GM21360 (cell line): ENCODE measurements around the gene GNAI3.

ENCODE experiments used
- ATAC-seq: cut with Tn5 transposase; IDR thresholded peaks from one replicate; pipeline ENCODE4 v1.9.1; 2021; ENCODE audit warnings: mild to moderate bottlenecking, moderate library complexity; ENCODE audit not compliant: unreplicated experiment

The GNAI3 gene

GRCh38 chr1:109592916-109593315 lies 44.5 kb downstream of the GNAI3 start:
- no peak for ATAC-seq

DNA sequence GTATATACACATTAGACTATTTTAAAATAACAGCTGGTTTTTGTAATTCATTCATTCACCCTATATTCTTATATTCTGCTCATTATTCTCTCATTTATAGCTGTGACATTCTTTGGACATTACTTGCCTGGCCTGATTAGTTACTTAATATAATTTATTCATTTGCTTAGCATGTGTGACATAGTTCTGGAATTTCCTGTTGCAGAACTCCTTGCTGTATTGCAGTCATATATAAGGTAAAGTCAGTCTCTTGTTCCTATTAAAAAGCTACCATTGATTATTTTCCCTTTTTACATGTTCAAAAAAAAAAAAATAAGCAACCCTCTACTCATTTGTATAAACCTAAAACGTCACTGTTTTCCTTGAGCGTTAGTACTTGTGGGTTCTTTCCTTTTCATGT lies 47.1 kb downstream of the GNAI3 start:
- no peak for ATAC-seq

DNA sequence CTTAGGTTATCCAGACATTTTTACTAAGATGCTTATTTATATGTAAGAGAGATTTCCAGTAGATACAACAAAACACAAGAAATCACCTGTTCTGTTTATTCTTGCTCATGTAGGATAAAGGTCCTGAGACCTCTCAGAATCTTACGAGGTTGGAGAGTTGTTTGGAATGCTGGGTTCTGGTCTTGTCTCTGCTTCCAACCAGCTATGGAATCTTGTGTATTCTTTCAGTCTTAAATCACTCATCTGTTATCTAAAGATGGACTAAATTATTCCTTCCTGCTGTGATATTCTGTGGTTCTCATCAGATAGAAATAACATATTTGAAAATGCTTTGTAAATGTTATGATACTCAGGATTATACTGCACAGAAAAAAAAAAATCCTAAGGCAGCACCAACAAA lies 49.7 kb downstream of the GNAI3 start:
- ATAC-seq, result no peak

DNA sequence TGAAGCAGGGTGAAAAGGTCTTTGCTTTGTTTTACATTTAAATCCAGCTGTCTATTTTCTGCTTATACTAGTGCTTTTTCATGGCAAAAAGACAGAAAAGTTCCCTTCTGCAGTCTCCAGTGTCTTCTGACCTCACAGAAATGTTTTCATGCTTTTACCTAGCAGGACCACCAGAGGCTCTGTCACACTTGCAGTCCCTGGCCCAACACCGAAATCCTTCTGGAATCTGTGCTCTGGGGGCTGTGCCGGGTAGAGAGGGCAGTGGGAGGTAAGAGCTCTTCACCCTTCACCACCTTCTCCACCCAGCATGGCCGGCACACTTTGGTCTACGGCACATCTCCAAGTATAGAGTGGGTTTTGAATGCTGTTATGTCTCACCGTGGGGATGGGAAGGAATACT lies 50.2 kb downstream of the GNAI3 start:
- ATAC-seq, result no peak

- no peak for ATAC-seq
Measured at GRCh38 chr1:109603229-109603628, 54.8 kb downstream of the GNAI3 start.

GRCh38 chr1:109605381-109605780 lies 57.0 kb downstream of the GNAI3 start:
- no peak for ATAC-seq

- ATAC-seq, result no peak
Measured at GRCh38 chr1:109609881-109610280, 61.5 kb downstream of the GNAI3 start.

DNA sequence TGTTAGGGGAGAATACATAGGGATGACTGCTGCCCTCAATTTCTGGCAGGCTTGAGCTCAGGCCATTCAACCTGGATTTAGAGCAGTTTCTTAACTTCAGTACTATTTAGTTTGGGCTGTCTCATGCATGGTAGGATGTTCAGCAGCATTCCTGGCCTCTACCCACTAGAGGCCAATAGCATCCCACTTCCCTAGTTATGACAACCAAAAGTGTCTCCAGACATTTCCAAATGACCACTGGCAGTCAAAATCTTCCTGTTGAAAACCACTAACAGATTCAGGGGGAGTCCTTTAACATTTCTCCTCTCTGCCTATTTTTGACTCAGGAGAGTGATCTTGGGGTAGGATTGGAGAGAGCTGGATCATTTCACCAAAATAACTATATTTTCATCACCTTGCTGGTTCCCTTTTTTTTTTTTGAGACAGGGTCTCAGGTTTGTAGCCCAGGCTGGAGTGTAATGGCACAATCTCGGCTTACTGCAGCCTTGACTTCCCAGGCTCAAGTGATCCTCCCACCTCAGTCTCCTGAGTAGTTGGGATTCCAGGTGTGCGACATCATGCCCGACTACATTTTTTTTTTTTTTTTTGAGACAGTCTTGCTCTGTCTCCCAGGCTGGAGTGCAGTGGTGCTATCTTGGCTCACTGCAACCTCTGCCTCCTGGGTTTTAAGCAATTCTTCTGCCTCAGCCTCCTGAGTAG lies 62.3 kb downstream of the GNAI3 start:
- no peak for ATAC-seq

DNA sequence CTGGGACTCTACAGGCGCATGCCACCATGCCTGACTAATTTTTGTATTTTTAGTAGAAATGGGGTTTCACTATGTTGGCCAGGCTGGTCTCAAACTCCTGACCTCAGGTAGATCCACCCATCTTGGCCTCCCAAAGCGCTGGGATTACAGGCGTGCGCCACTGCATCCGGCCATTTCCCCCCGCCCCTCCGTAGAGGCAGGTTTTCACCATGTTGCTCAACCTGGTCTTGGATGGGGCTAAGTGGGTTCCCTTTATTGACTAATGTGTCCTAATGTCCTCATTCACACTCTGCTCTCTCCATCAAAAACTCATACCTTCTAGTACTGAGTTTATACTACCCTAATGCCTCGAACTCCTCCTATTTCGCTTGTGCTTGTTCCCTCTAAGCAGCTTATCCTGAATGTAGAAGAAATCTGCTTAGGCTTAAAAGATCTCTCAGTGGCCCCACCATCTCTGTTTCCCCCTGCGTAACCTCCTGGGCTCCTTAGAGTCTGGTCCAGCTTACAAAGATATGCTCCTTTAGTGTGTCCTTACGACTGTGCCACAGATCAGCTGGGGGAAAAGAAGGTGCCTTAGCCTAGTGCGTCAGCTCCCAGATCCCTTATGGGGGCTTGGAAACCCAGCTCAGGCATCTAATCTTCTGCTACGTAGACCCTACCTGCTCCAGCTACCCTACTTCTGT lies 63.0 kb downstream of the GNAI3 start:
- no peak for ATAC-seq

DNA sequence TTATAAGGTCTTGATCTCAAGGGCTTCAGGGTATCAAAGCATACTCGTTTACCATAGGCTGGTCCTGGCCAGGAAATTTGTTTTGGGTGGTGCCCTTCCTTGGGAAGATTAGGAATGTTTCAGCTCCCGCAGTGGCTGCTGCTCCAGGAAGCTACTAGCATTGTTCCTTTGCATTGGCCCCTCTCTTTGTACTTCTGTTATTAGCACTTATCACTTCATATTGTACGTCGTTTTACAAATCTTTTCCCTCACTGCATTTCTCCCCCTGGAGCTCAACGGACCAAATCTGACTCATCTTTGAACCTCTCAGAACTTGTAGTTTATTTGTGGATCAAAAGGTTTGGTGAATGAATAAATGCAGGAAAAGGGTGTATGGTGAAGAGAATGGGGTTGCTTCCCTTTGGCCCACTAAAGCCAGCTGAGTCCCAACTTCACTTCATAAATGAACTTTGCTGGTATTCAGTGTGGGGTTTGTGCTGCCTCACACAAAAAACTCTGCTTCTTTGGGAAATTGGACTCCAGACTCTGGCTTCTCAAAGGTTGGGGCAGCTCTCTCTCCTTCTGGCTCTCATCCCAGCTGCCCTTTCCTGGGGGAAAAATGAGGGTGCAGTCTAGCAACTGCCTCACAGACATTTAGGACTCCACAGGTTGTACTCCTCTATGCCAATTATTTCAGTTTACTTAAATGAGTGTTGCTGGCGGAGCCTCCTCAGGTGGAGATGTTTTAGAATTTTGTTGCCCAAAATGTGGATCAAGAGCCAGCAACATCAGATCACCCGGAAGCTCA lies 65.1 kb downstream of the GNAI3 start:
- ATAC-seq, result no peak

DNA sequence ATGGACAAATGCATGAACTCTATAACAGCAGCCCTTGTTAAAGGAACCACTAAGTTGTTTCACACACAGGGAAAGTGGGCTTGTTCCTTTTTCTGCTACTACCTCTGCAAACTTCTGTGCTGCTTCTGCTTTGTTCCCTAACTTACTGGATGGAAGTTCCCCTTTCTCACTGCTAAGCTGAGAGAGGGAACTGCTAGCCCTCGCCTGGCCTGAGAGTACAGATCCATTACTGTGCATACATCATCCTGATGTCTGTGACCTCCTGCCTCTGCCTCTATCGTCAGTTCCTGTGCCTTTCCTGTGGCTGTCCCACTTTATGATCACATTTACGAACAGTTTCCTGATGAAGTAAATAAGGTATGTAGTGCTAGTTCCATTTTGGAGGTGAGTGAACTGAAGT lies 67.5 kb downstream of the GNAI3 start:
- no peak for ATAC-seq

GRCh38 chr1:109616391-109616790 lies 68.0 kb downstream of the GNAI3 start:
- no peak for ATAC-seq

DNA sequence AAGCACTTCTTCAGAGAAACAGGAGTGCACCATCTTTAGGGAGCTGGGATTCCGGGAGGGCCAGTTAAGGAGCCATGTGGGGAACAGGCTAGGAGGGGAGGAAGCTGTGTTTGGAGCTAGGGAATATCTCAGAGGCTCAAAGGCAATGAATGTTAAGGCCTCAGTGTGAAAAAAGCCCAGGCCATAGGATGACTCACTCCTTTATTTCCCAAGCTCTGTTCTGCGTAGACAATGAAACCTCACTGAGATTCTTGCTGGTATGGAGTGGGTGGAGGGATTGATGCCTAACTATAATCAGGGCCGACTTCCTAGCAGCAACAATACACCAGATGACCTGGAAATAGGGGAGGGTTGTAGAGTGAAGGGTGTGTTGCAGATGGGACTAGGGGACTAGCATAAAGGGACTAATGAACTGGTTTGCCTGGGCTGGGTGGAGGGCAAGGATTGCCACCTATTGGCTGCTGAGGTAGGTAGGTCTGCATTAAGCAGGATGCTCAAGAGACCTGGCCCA lies 68.9 kb downstream of the GNAI3 start:
- ATAC-seq, result no peak

DNA sequence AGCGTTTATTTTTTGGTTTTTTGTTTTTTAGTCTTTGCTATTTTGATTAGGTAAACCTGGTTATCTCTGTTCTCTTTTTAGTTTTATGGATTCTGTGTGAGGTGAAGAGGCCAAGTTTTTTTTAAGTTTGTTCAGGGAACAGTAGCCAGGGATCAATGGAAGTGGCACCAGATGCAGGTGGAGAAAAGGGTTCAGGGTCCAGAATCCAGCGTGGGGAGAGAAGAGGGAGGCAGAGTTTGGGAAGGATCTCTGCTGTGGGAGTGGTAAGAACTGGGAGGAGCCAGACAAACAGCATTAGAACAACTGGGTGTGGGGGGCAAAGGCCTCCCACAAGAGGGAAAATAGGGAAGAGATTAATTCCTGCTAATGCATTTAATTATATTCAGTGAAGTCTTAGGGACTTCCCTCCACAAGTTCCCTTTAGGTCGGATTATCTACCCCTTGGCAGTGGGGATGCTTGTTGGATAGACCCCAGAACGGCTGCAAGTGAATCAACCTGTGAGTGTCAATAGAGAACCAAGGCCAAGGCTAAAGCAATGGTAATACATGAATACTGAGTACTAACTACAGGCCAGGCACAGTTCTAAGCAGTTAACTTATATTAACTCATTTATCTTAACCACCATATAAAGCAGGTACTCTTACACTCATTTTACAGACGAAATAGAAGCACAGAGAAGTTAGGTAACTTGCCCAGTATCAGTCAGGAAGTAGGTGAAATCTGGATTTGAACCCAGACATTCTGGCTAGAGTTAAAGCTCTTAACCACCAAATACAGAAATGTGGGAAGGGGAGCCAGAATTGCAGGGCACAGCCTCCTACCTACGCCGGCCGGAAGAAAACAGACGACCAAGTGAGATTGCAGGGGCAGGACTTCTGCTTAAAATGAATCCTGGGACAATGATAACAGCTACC lies 70.5 kb downstream of the GNAI3 start:
- no peak for ATAC-seq

- peak; percentile 34 for ATAC-seq
Measured at GRCh38 chr1:109619576-109620400, 71.4 kb downstream of the GNAI3 start, which contains the start of the genes AMPD2 and GNAT2. TSS of gene AMPD2 (plus strand) at chr1:109619837. CDS start at chr1:109621176, 1,339 bp downstream. TSS of gene GNAT2 (minus strand) at chr1:109619616. CDS start at chr1:109612870, 6,746 bp downstream.

- ATAC-seq, result no peak
Measured at GRCh38 chr1:109620401-109620791, 72.0 kb downstream of the GNAI3 start.

DNA sequence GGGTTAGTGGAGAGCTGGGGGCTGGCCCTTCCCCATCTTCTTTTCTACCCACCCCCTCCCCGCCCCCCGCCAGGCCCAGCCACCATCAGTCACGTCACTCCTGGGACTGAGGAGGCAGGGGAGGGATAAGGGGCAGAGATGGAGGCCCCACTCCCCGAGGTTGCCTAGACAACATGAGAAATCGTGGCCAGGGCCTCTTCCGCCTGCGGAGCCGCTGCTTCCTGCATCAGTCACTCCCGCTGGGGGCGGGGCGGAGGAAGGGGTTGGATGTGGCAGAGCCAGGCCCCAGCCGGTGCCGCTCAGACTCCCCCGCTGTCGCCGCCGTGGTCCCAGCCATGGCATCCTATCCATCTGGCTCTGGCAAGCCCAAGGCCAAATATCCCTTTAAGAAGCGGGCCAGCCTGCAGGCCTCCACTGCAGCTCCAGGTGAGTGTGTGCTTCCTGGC lies 72.4 kb downstream of the GNAI3 start:
- ATAC-seq, result peak; percentile 60

DNA sequence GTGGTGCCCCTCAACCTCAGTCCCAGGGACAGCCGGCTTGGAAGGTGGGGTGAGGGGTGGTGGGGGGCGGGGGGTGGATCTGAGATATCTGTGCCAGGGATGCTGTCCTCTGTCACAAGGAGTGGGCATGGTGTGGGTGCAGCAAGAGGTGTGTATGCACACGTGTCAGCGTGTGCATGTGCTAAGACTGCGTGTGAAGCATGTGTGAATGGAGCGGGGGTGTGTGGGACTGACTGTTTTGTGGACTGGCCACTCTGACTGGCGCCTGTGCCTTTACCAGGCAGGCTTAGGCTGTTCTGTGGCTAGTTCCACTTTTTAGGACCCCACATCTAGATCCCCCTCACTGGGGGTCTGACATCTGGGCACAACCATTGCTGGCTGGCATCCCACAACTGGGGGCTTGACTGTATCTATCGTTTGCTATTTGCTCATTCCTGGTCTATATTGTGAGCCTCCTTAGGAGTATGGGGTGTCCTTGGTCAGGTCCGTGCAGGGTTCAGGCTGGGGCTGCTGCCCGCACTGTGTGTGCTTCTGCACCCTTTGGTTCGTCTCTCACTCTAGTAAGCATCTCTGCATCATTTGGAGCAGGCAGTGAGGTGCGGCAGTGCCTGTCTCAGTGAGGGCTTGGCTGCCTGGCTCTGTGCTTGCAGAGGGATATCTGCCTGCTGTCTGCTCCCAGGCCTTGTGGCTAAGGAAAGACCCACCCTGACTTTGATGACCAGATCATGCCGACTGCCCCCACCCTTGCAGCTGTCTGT lies 73.1 kb downstream of the GNAI3 start:
- no peak for ATAC-seq
